NCI-H1105 treated with DMSO at 0.1 percent for 48 hours (cell line): ENCODE data around the gene VWA7.
A peak's percentile ranks its signal among the peaks of the same experiment; 100 is the strongest.

ENCODE experiments used
- DNase-seq: peaks from one replicate; lab custom pipeline; 2025; lab: John Stamatoyannopoulos, UW

The VWA7 gene

DNA sequence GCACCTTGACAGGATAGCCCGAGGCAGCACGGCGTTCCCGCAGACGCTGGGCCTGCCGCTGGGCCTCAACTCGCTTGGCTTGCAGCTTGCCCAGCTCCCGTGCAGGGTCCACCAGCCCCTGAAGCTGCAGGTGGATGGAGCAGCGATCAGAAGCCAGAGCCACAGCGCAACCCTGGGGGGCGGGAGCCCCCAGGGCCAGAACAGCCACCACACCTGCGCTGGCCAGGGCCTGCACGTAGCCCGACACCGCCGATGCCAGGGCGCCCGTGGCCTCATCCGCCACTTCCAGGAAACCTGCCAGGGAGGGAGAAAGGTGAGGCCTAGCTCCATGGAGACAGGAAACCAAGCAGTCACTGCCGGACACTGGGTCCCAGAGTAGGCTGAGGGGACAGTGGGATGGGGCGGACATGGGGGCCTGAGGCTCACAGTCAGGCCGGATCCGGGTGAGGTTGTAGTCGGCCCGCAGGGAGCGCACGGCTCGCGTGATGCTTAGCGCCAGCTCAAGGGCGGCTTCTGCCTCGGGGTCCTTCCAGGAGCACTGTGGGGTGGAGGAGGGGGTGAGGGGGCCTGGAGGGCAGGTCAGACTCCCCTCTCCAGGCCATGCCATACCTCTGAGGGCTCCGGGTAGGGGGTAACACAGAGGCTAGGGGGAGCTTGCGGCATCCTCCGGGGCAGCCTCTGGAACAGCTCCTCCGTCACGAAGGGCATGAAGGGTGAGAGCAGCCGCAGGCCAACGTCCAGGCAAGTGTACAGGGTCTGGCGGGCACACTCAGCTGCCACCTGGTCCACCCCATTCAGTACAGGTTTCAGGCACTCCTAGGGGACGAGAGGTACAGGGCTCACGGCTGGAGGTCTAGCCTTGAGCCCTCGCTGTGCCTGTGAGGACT, 2.1 kb upstream of the VWA7 start:
- DNase-seq: no peak

DNA sequence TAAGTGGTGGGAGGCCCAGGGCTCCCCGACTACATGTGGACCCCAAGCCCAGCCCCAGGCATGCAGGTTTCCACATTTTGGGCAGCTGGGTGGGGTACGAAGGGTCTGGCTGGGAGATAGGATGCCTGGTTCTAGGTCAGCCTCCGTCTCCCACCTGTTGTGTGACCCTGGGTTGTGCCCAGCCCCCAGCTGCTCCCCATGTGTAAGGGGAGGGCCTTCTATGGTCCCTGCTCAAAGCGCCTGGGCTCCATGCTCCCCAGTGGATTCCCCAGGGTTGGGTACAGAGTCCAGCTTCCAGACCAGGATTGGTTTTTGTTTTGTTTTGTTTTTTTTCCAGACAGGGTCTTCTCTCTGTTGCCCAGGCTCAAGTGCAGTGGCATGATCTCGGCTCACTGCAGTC, 1.1 kb upstream of the VWA7 start:
- DNase-seq: no peak

DNA sequence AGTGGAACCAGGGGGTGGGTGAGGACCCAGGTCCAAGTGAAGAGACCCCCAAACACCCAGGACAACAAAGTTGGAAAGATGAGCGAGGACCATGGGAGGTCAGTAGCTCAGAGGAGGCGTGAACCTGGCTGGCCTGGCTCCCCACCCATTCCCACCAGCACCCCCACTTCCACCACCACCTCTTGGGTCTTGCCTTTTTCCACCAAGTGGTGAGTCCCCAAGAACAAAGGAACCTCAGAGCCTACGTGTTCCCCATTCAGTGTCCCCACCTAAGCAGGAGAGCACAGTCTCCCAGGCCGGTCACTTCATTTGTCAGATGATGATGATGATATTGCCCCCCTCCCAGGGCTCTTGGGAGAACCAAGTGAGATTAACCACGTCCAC, 531 bp upstream of the VWA7 start:
- no peak for DNase-seq

DNA sequence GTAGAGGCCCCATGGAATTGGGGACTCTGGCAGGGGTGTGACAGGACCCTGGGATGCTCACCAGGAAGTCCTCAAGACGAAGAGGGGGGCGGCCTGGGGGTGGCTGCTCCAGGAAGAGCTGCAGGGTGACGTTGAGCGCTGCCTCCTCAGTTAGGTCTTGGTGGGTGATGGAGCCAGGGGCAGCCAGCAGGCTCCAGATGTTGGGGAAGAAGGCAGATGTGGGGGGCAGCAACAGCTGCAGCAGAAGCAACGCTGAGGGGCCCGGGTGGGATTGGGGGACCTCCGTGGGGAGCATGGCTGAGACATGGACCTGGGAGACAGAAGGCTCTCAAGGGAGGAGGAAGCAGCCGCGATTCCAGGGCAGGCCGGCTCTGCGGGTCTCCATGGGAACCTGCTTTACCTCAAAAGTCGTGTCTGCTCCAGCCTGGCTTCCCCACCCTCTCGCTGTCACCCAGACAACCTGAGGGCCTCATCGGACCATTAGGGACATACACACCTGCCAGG, 591 bp downstream of the VWA7 start:
- no peak for DNase-seq

DNA sequence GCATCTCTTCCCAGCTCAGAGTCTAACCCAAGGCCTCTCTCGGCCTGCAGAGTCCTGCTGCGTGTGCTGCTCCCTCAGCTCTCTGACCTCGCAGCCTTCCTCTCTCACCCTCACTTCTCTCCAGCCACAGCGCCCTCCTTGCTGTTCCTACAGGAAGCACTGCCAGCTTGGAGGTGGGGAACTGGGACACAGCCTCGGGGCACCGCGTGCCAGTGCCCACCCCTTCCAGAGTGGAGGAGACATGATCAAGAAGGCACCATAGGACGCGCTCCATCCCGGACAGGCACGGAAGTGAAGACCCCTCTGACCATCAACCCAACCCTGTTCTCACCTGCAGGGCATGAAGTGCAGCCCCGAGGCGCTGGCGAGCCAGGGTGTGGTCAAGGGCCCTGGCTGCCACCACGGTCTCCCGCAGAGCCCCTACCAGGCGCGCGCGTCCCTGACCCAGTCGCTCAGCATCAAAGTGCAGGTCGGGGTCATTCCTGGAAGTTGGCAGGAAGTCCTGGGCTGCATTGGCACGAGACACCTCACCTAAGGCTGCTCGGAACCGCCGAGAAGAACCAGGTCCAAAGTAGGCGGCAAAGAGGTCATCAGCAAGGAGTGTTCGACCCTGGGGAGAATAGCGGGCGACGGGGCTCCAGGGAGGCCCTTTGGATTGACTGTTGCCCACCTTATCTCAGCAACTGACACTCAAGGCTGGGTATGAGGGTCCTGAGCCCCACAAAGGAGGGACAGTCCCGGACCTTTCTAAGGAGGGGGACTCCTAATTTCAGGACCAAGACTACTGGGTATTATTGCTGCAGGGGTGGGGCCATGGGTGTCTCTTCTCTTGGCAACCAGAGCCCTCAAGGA, 1.3 kb downstream of the VWA7 start:
- no peak for DNase-seq

DNA sequence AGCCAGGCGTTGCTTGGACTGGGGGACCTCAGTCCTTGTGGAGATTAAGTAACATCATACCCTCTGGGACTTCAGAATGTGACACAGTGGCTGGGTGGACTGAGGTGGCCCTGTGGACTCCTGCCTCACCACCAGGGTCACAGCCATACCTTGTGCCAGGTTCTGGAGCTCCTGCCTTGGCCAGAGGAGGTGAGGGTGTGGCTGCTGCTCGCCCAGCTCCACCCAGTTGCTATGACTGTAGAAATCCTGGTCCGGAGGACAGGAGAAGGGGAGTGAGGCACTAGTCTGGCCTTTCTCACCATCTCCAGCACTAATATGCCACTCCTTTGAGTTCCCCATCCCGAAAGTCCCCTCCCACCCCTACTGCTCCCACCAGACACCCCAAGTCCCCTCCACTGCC, 1.9 kb downstream of the VWA7 start:
- DNase-seq: no peak

DNA sequence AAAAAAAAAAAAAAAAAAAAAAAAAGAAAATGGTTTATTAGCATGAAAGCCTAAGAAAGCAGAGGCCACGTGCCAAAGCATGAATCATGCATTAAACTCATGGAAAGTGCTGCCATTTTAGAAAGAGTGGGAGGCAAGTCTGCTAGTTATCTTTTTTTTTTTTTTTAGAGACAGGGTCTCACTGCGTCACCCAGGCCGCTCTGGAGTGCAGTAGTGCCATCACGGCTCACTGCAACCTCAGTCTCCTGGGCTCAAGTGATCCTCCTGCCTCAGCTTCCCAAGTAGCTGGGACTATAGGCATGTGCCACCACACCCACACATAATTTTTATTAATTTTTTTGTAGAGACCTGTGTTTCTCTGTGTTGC, 5.2 kb downstream of the VWA7 start:
- no peak for DNase-seq

DNA sequence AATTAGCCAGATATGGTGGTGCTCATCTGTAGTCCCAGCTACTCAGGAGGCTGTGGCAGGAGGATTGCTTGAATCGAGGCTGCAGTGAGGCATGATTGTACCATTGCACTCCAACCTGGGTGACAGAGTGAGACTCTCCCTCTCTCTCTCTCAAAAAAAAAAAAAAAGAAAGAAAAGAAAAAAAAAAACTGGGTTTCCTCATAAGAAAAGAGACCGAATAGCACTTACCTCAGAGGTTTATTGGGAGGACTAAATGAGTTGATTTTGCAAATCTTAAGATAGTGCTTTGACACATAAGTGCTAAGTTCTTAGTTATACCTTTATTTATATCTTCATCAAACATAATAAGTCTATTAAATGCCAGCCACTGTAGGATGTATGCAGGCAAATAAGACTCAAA, 6.3 kb downstream of the VWA7 start:
- no peak for DNase-seq

DNA sequence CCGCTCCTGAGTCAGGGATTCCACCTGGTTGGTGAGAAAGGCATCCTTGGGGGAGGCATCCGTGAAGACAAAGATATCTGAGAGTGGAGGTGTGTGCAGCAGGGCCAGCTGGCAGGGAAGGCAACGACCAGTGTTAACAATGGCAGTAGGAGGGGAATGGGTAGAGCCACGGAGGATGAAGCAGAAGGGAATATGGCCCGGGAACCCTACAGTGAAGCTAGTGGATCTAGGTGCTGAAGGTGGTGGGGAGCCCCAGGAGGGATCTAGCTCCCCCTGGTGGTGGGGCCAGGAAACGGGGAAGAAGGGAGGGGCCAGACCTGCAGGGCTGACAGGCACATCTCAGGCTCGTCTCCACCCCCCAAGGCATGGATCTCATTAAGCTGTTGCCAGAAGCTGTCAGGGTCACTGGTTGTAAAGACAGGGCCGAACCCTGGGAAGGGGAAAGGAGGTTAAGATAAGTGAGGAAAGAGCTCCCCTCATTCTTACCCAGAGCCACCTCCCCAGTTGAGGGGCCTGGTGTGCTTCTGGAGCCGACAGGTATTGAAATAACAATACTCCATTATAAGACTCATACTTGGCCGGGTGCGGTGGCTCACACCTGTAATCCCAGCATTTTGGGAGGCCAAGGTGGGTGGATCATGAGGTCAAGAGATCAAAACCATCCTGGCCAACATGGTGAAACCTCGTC, 7.3 kb downstream of the VWA7 start:
- DNase-seq: peak; percentile 33

DNA sequence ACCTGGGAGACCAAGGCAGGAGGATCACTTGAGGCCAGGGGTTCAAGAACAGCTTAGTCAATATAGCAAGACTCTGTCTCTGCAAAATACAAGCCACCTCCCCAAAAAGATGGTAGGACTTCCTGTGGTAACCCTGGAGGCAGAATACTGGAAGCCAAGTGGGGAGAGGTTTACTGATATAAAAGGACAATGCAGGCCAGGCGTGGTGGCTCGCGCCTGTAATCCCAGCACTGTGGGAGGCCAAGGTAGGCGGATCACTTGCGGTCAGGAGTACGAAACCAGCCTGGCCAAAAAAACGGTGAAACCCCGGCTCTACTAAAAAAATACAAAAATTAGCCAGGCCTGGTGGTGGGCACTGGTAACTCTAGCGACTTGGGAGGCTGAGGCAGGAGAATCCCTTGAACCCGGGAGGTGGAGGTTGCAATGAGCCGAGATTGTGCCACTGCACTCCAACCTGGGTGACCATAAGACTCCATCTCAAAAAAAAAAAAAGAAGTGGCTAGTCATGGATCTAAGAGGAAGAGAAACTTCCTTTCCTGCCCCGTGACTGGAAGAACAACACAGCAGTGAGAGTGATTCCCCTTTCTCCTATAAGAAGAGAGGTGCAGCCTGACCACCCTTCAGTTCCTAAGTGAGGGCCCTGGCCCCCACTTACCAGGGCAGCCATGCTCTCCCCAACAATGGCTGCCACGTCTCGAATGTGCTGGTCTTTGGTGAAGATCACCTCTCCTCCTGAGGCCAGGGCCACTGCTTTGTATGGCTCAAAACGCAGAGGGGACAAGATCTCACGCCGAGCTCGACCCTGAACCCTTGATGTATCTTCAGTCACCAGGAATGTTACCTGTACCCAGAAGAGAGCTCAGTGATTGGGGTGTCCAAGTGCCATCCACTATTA, 8.5 kb downstream of the VWA7 start:
- no peak for DNase-seq

DNA sequence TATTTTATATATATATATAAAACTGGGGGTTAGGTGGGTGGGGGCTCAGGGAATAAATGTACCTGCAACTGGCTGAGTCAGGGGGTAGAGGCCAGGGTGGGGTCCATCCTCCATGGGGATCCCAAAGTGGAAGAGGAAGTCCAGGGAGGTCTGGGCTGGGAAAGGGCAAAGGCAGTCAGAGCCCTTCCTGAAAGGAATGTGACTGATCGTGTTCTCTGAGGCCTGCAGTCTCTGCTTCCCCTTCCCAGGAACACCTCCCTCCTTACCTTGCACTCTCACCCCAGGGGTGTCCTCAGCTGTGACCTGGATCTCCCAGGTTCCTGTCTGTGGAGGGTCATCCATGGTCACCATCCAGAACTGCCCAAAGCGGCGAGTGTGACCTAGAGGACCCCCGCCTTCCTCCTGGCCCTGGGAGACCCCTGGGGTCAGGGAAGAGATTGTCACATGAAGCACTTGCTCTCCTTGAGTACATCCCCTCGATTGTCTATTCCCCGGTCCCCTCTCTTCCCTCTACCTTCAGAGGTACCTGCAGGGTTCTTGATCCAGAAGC, 10.0 kb downstream of the VWA7 start:
- DNase-seq: no peak

DNA sequence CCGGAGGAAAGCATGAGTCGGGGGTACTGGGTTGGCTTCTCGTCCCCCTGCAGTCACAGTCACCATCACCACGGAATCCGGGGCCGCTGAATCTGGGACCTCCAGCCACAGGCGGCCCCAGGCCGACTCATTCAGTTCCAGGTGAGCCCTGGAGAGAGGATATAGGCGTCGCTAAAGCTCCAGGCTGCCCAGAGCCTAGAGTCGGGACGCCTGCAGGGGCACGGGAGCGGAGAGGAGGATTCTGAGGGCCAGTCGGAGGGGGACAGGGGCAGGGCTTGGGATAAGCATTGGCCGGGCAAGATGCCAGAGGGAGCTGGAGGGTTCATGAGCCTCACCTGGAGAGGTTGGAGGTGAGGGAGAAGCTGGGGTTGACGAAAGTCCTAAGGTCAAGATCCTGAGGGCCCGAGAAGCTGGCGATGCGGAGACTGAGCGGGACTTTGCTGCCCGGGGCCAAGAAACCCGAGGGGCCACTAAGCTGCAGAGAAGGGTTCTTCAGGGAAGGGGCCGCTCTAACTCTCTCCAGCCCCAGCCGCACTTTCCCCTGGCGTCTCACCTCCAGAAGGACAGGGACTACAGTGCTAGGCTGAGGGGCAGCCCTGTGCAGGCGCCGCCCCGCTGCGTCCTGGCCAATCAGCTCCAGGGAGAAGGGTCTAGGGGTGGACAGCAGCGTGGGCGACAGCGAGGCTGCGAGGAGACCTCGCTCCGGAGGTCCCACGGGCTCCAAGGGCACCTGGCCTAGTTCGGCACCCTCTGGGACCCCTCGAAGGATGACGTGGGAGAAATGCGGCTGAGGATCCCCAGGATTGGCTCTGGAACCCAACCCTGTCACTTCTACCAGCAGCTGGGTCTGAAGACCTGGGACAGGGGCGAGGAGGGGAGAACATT, 11.0 kb downstream of the VWA7 start:
- DNase-seq: no peak

DNA sequence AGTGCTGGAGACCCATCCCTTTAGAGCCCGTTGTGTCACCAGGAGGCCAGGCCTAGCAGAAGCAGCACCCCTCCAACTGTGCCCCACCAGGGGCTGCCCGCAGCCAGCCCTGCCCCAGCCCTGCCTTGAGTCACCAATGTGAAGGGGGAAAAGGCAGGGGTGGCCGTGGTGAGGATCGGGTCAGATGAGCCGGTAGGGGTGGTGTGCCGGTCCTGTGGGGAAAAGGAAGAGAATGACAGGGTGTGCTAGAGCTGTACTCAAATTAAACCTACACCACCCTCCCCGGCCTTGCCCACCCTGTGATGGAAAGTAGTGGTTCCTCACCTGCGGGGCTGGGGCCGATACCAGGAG, 11.6 kb downstream of the VWA7 start:
- DNase-seq: no peak

DNA sequence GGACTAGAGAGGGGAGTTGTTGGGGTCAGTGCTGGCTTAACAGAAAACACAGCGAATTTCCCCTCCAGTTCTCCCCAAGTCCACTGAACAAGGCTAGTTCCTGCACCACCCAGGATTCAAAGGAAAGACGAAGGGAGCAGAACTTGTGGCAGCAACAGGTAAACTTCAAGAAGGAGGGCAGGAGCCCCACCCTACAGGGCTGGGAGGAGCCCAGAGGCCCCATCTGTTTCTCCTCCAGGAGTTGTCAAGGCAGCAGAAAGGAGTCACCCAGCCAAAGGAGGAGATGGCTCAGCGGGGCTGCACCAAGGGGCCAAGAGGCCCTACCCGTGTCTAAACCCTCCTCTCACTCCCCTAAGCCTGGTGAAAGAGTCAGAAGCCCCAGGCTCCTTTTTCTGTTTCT, 12.9 kb downstream of the VWA7 start:
- no peak for DNase-seq

DNA sequence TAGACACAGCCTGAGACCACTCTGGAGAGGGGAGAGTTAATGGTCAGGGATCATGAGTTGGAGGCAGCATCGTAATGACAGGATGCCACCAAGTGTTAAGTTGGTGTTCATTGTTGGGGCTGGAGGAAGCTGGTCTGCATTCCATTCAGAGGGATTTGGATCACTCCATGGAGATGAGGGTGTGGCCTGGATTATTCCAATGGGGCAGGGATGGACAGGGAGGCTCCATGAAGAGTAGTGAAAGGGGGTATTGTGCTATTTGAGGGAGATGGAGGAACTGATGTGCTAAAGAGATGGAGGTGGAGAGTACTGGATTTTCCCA, 13.5 kb downstream of the VWA7 start:
- no peak for DNase-seq

DNA sequence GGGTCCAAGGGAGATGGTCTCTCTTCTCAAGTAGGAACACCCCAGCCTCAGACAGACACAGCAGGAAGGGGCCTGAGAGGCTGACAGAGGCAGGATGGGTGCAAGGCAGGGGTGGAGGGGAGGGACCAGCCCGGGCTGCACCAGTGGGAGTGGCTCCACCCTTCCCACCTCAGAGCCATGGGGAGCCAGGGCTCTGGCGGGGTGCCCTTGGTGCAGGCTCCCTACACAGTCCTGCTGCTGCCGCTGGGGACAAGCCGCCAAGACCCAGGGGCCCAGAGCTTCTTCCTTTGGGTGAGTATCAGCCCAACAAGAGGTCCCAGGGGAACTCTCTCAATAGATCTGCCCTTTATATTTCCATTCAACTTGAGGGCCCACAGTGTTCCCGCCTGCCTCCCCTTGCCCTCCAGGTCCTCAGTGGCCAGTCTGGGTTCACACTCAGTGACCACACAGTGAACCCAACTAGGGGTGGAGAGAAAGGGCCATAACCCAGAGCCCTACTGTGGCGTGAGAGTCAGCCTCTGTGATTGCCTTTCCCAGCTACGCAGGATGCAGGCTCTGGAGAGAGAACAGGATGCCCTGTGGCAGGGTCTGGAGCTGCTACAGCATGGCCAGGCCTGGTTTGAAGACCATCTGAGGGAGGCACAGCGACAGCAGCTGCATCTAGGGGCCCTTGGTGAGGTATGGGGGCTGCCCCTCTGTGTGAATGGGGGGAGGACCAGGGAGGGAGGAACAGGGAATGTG, 14.1 kb downstream of the VWA7 start:
- no peak for DNase-seq

DNA sequence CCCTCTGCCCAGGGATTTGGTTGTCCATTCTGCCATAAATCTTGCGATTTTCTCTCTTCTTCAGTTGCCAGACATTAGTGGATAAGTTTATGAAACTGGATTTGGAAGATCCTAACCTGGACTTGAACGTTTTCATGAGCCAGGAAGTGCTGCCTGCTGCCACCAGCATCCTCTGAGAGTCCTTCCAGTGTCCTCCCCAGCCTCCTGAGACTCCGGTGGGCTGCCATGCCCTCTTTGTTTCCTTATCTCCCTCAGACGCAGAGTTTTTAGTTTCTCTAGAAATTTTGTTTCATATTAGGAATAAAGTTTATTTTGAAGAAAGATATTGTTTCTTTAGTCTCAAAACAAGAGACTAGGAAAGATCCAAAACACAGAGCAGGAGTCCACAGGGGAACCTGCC, 14.8 kb downstream of the VWA7 start, which contains the start of gene SAPCD1:
Gene SAPCD1, plus strand, starts transcription at position 301 of the 400 bp plus-strand sequence. CDS start 399 bp downstream, outside the sequence.
- no peak for DNase-seq

DNA sequence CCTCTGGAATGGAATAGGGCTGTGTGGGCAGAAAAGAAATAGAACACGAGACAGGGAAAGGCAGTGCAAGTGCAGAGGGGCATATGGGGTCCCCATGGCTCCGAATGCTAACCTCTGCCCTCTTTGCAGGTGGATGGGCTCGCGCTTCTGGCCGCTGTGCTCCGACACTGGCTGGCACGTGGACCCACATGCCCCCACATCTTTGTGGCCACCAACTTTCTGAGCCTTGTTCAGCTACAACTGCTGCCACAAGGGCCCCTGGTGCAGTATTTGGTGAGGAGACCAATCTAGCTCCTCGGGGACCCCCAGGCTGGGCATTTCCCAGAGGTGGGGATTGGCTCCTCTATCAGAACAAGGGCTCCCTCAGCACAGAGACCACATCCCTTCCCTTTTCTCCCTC, 15.8 kb downstream of the VWA7 start:
- no peak for DNase-seq

DNA sequence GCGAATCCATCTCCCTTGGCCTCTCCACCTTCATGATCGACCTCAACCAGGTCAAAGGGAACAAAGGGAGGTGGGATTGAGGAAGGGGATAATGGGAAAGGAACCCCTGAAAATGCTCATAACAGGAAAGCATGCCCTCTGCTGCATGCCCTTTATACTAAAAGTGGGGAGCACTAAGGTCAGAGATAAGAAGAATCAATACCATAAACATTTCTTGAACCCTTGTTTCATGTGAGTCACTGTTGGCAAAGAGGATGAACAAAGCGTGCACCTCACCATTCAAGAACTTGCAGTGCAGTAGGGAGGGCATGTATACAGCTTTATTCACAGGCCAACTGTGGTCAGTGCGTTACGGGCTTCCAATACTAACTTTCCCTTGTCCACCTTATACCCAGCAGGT, 16.3 kb downstream of the VWA7 start:
- DNase-seq: no peak

DNA sequence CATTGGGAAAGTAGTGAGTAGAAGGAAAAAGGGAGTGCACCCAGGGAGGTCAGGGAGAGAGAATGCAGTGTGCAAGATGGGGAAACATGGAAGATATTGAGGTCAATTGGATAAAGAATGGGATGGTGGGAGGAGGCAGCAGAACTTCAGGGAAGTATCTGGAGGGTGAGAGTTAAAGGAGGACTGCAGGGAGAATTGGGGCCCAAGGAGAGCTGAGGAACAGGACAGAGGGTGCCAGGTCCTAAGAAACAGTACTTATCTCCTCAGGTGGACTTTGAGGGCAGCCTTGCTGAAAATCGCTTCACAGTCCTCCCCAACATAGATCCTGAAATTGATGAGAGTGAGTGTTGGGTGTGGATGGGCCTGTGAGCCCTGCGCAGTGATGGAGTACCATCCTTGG, 18.8 kb downstream of the VWA7 start:
- DNase-seq: no peak
